Loucy (cell line): ENCODE data around the gene EPHB1.
"Not testable (repeated sequence)": the region's sequence is repeated elsewhere in the genome, so short reads cannot be mapped to it uniquely, and the experiment has no call there.

Experiments
- H2AFZ ChIP-seq: fragments of 200-600 bp; sonication (generic); 2 replicates; pipeline ENCODE4 v1.6.0; 2016; ENCODE audit warnings: antibody characterized with exemption, mild to moderate bottlenecking, low read length, moderate library complexity
- H3F3A ChIP-seq: fragments of 200-600 bp; 2 replicates; pipeline ENCODE4 v1.6.0; 2016; ENCODE audit warnings: antibody characterized with exemption, low read depth, mild to moderate bottlenecking
- H3K27me3 ChIP-seq: fragments of 200-600 bp; sonication (generic); 2 replicates; pipeline ENCODE4 v1.6.1; 2014; ENCODE audit warnings: low read length, mild to moderate bottlenecking; ENCODE audit not compliant: insufficient read depth, poor library complexity, severe bottlenecking
- H3K36me3 ChIP-seq: fragments of 200-600 bp; sonication (generic); 2 replicates; pipeline ENCODE4 v1.6.1; 2016; ENCODE audit warnings: low read length; ENCODE audit not compliant: insufficient read depth
- H3K4me1 ChIP-seq: fragments of 200-600 bp; sonication (generic); 2 replicates; pipeline ENCODE4 v1.5.1; 2014; ENCODE audit warnings: low read length, mild to moderate bottlenecking; ENCODE audit not compliant: insufficient read depth, poor library complexity, severe bottlenecking
- H3K4me2 ChIP-seq: fragments of 200-600 bp; sonication (generic); 2 replicates; pipeline ENCODE4 v1.6.0; 2014; ENCODE audit warnings: antibody characterized with exemption, low read length, low read depth, mild to moderate bottlenecking; ENCODE audit not compliant: poor library complexity, severe bottlenecking
- H3K4me3 ChIP-seq: fragments of 200-600 bp; sonication (generic); 2 replicates; pipeline ENCODE4 v1.5.1; 2014; ENCODE audit warnings: low read length, mild to moderate bottlenecking, mixed read lengths; ENCODE audit not compliant: poor library complexity, severe bottlenecking
- H3K79me2 ChIP-seq: fragments of 200-600 bp; sonication (generic); 2 replicates; pipeline ENCODE4 v1.6.1; 2014; ENCODE audit warnings: low read length; ENCODE audit not compliant: insufficient read depth
- H3K9ac ChIP-seq: fragments of 200-600 bp; sonication (generic); 2 replicates; pipeline ENCODE4 v1.6.0; 2014; ENCODE audit warnings: mild to moderate bottlenecking, low read depth, low read length, moderate library complexity; ENCODE audit not compliant: poor library complexity, severe bottlenecking
- H3K9me2 ChIP-seq: fragments of 200-600 bp; sonication (generic); replicated peaks from 2 replicates; pipeline ENCODE4 v1.6.1; 2016; ENCODE audit warnings: low read depth, low read length, mixed read lengths
- H3K9me3 ChIP-seq: fragments of 200-600 bp; sonication (generic); 2 replicates; pipeline ENCODE4 v1.6.1; 2014; ENCODE audit warnings: mild to moderate bottlenecking, antibody characterized with exemption, low read length, low read depth; ENCODE audit not compliant: insufficient read depth
- H4K20me1 ChIP-seq: fragments of 200-600 bp; sonication (generic); 2 replicates; pipeline ENCODE4 v1.6.0; 2014; ENCODE audit warnings: antibody characterized with exemption, low read length, mild to moderate bottlenecking; ENCODE audit not compliant: insufficient read depth, poor library complexity, severe bottlenecking
- EZH2phosphoT487 ChIP-seq: fragments of 200-600 bp; IDR thresholded peaks from 2 replicates; pipeline ENCODE4 v1.6.1; 2018; ENCODE audit warnings: antibody characterized with exemption, mild to moderate bottlenecking, moderate library complexity, borderline replicate concordance
- TF ChIP-seq, protein P1 (sequence below): fragments of 200-600 bp; sonication (generic); conservative IDR thresholded peaks from 2 replicates; pipeline ENCODE4 v1.5.1; 2014; ENCODE audit warnings: mild to moderate bottlenecking, antibody characterized with exemption, low read length

Gene EPHB1

GRCh38 chr3:135038186-135038585 is 243.1 kb downstream of the EPHB1 start:
- no peaks in the 10 kb centered on the region for H3K9me2 ChIP-seq
- H3K36me3 ChIP-seq: no peaks in the 10 kb centered on the region
- no peak overlapping the region for H3K9ac ChIP-seq
- no peaks in the 10 kb centered on the region for H3K9me3 ChIP-seq
- H3K27me3 ChIP-seq: no peaks in the 10 kb centered on the region
- H3K4me3 ChIP-seq: no peak overlapping the region
- no peaks in the 10 kb centered on the region for H3K79me2 ChIP-seq
- H4K20me1 ChIP-seq: no peaks in the 10 kb centered on the region
- no peak overlapping the region for H2AFZ ChIP-seq
- H3K4me1 ChIP-seq: no peaks in the 10 kb centered on the region
- no peaks in the 10 kb centered on the region for H3F3A ChIP-seq
- TF ChIP-seq, protein P1, sequence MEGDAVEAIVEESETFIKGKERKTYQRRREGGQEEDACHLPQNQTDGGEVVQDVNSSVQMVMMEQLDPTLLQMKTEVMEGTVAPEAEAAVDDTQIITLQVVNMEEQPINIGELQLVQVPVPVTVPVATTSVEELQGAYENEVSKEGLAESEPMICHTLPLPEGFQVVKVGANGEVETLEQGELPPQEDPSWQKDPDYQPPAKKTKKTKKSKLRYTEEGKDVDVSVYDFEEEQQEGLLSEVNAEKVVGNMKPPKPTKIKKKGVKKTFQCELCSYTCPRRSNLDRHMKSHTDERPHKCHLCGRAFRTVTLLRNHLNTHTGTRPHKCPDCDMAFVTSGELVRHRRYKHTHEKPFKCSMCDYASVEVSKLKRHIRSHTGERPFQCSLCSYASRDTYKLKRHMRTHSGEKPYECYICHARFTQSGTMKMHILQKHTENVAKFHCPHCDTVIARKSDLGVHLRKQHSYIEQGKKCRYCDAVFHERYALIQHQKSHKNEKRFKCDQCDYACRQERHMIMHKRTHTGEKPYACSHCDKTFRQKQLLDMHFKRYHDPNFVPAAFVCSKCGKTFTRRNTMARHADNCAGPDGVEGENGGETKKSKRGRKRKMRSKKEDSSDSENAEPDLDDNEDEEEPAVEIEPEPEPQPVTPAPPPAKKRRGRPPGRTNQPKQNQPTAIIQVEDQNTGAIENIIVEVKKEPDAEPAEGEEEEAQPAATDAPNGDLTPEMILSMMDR: no peak
- TF ChIP-seq EZH2phosphoT487: no peak
- no peak overlapping the region for H3K4me2 ChIP-seq

DNA sequence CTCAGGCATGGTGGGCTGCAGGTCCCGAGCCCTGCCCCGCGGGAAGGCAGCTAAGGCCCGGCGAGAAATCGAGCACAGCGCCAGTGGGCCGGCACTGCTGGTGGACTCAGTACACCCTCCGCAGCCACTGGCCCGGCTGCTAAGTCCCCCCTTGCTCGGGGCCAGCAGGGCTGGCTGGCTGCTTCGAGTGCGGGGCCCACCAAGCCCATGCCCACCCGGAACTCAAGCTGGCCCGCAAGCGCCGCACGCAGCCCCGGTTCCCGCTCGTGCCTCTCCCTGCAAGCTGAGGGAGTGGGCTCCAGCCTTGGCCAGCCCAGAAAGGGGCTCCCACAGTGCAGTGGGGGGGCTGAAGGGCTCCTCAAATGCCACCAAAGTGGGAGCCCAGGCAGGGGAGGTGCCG is 244.5 kb downstream of the EPHB1 start:
- H3K4me1 ChIP-seq, H3F3A ChIP-seq, H3K36me3 ChIP-seq, H4K20me1 ChIP-seq, H3K79me2 ChIP-seq, H3K27me3 ChIP-seq, H3K9me3 ChIP-seq, H3K9ac ChIP-seq, H2AFZ ChIP-seq, H3K9me2 ChIP-seq, H3K4me3 ChIP-seq, H3K4me2 ChIP-seq: not testable (repeated sequence)

DNA sequence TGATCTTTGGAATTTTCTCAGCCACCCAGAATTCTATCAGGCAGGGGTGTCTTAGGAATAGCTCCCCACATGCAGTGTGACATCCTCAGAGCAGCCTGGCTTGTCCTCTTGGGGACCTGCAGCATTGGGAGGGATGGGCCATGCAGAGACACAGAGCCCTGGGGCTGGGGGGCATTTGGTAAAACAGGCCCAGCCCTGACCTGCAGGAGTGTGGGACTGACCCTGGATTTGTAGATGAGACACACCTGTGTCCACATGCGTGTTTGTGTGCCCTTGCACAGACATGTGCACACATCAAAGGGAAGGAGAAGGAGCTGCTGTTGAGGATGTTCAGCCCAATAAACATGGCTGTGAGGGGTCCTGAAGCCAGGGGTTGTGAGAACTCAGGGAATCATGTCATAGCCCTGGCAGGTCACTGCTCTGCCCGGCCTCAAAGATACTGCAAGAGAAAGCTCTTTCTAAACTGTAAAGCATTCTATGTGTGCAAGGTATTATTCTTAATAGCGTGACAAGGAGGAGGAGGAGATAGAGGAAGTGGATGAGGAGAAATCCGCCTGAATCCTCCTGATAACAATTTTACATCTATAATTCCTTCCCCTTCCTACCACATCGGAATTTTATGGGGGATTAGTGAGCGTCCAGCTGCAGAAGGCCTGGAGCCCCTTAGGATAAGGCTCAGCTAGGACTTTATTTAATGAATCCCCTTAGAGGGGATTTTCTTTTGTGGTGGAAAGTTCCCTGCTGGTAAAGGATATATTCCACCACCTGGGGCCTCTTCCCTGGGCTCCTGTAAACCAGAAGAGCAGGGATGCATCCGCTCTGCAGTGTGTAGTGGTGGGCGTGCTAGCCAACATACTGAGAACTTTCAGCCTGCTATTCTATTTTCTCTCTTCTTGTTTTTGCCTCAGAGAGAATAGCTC is 245.5 kb downstream of the EPHB1 start:
- no peak overlapping the region for H3K4me2 ChIP-seq
- no peaks in the 10 kb centered on the region for H3K9me2 ChIP-seq
- no peaks in the 10 kb centered on the region for H4K20me1 ChIP-seq
- no peak for TF ChIP-seq EZH2phosphoT487
- TF ChIP-seq, protein P1: no peak
- H3K79me2 ChIP-seq: no peaks in the 10 kb centered on the region
- H3K9ac ChIP-seq: no peak overlapping the region
- no peaks in the 10 kb centered on the region for H3K27me3 ChIP-seq
- no peaks in the 10 kb centered on the region for H3K9me3 ChIP-seq
- H3K36me3 ChIP-seq: no peaks in the 10 kb centered on the region
- no peaks in the 10 kb centered on the region for H3F3A ChIP-seq
- no peak overlapping the region for H3K4me3 ChIP-seq
- H2AFZ ChIP-seq: no peak overlapping the region
- no peaks in the 10 kb centered on the region for H3K4me1 ChIP-seq

- Histone ChIP-seq H3K4me3 (no peak overlapping the region), H3K9me3 (no peaks in the 10 kb centered on the region), H4K20me1 (no peaks in the 10 kb centered on the region), H3K9ac (no peak overlapping the region), H3F3A (no peaks in the 10 kb centered on the region), H3K79me2 (no peaks in the 10 kb centered on the region), H3K4me2 (no peak overlapping the region), H3K36me3 (no peaks in the 10 kb centered on the region), H3K27me3 (no peaks in the 10 kb centered on the region), H2AFZ (no peak overlapping the region), H3K9me2 (no peaks in the 10 kb centered on the region), H3K4me1 (no peaks in the 10 kb centered on the region)
- TF ChIP-seq EZH2phosphoT487: no peak
- TF ChIP-seq, protein P1: no peak
Measured at GRCh38 chr3:135041601-135042000, 246.5 kb downstream of the EPHB1 start.
